Activated T-helper 1 cell treated with anti-CD3 and anti-CD28 coated beads, Interleukin-12 subunit alpha, Interleukin-12 subunit beta, Interleukin-2, Interleukin-4 antibody, amounts not matched to agents 30 ng/mL and 10 ng/mL and 1 ng/mL, durations not matched to agents 14 hours and 24 hours and 36 hours (primary cell): ENCODE measurements around the gene CFD. TPM values are rescaled to one million over a fixed set of nuclear protein-coding genes. Genes with fewer than 3 reads are reported as not detected.

ENCODE experiments used
- DNase-seq: peaks from one replicate; pipeline ENCODE4 v3.0.0; 2021; ENCODE audit warnings: low spot score
- H3K27ac Mint-ChIP-seq: one replicate; pipeline ENCODE4 v1.8.0; 2021; ENCODE audit warnings: mild to moderate bottlenecking, mixed read lengths
- H3K27me3 Mint-ChIP-seq: one replicate; pipeline ENCODE4 v1.8.0; 2022; ENCODE audit warnings: mild to moderate bottlenecking, moderate library complexity, mixed read lengths; ENCODE audit not compliant: insufficient read depth
- H3K36me3 Mint-ChIP-seq: one replicate; pipeline ENCODE4 v1.8.0; 2021; ENCODE audit warnings: low read depth, mixed read lengths
- H3K4me1 Mint-ChIP-seq: one replicate; pipeline ENCODE4 v1.8.0; 2021; ENCODE audit warnings: low read depth, mixed read lengths
- H3K4me3 Mint-ChIP-seq: one replicate; pipeline ENCODE4 v1.8.0; 2021; ENCODE audit warnings: mild to moderate bottlenecking, moderate library complexity, mixed read lengths
- H3K9me3 Mint-ChIP-seq: one replicate; pipeline ENCODE4 v1.8.0; 2021; ENCODE audit warnings: mixed read lengths
- intact Hi-C: fragments of 100-400 bp; cut with micrococcal nuclease; formaldehyde crosslinking; loops from one replicate; pipeline ENCODE4 v1.15.1; 2024
- total RNA-seq: library from RNA; stranded (reverse); gene quantifications from 2 replicates; pipeline ENCODE4 v1.2.3, GENCODE V29; 2022

The CFD gene
- total RNA-seq, result 0.91 and 1.2 TPM in 2 replicates

DNA sequence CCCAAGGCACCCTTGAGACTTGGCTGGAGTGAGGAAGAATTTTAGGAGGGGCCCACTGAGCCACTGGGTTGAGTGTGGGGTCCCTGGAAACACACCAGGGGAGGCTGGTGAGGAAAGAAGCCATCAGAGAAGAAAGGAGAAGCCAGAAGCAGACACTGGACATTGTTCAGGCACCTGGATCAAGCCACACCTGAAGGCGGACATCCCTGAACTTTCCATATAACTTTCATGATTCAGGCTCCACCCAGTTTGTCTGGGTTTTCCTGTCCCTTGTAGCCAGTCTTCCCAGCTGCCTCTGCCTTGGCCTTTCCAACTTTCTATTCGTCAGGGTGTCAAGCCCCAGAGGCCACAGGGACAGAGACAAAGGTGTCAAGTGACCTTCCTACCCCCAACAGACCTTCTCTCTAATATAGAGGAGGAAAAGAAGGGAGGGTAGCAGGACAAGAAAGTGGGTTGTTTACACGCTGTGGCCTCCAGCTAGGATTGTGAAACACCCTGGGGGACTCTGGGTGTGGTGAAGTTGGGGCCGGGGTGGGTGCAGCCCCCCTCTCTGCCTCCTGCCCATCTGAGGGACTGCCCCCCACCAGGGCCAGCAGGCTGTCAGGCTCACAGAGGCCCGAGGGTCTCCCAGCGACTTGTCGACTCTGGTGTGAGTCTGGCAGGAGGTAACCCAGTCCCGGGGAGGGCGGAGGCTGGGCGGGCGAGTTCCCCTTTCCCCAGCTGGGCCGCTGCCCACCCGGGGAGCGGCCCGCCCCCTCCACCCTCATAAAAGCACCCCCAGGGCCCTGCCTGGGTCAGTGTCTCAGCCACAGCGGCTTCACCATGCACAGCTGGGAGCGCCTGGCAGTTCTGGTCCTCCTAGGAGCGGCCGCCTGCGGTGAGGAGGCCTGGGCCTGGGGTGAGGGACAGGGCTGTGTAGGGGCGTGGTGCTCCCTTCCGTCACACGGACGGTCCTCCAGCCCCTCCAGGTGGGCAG is at the start of gene CFD:
CFD (plus strand) TSS at position 797 of the 976 bp plus-strand sequence; CDS start at position 823, 26 bp downstream.
- H3K4me3 Mint-ChIP-seq, result no peak within 1 kb of the TSS
- peaks cover 7% of the 10 kb centered on the region for H3K4me1 Mint-ChIP-seq
- H3K27ac Mint-ChIP-seq, result no peak within 1 kb of the TSS
- H3K27me3 Mint-ChIP-seq, result peaks cover 13% of the 10 kb centered on the region
- H3K36me3 Mint-ChIP-seq, result no peaks in the 10 kb centered on the region
- intact Hi-C loops, result no loop called here
- no peaks in the 10 kb centered on the region for H3K9me3 Mint-ChIP-seq
- DNase-seq, result no peak

DNA sequence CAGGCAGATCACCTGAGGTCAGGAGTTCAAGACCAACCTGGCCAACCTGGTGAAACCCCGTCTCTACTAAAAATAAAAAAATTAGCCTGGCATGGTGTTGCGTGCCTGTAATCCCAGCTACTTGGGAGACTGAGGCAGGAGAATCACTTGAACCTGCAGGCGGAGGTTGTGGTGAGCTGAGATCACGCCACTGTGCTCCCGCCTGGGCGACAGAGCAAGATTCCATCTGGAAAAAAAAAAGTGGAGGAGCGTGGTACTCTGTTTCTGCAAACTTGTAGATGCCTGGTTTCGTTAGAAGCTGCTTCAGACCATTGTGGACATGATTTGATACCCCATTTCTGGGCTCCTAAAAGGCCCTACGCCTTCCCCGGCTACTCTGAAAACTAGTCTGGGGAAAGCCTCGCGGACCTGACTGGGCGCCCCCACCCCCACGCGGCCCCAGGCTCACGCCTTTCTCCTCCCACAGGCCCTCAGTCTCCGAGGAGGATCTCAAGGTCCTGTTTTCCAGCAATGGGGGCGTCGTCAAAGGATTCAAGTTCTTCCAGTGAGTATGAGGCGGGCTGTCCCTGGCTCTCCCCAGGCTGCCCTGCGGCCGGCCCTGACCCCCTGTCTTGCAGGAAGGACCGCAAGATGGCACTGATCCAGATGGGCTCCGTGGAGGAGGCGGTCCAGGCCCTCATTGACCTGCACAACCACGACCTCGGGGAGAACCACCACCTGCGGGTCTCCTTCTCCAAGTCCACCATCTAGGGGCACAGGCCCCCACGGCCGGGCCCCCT is 49.2 kb upstream of the CFD start:
- Mint-ChIP-seq H3K27me3 (no peaks in the 10 kb centered on the region), H3K4me3 (no peak overlapping the region), H3K36me3 (peaks cover 34% of the 10 kb centered on the region), H3K9me3 (no peaks in the 10 kb centered on the region), H3K27ac (no peak overlapping the region), H3K4me1 (peaks cover 8% of the 10 kb centered on the region)
- no peak for DNase-seq
- intact Hi-C loops, result no loop called here

DNA sequence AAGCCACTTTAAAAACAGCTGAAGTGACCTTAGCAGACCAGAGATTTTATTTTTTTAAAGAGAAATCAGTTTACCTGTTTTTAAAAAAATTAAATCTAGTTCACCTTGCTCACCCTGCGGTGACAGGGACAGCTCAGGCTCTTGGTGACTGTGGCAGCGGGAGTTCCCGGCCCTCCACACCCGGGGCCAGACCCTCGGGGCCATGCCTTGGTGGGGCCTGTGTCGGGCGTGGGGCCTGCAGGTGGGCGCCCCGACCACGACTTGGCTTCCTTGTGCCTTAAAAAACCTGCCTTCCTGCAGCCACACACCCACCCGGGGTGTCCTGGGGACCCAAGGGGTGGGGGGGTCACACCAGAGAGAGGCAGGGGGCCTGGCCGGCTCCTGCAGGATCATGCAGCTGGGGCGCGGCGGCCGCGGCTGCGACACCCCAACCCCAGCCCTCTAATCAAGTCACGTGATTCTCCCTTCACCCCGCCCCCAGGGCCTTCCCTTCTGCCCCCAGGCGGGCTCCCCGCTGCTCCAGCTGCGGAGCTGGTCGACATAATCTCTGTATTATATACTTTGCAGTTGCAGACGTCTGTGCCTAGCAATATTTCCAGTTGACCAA is 48.5 kb upstream of the CFD start:
- no peaks in the 10 kb centered on the region for H3K27me3 Mint-ChIP-seq
- H3K27ac Mint-ChIP-seq, result no peak overlapping the region
- peaks cover 8% of the 10 kb centered on the region for H3K4me1 Mint-ChIP-seq
- H3K4me3 Mint-ChIP-seq, result no peak overlapping the region
- H3K9me3 Mint-ChIP-seq, result no peaks in the 10 kb centered on the region
- peaks cover 34% of the 10 kb centered on the region for H3K36me3 Mint-ChIP-seq
- no peak for DNase-seq
- intact Hi-C loops, result no loop called here

DNA sequence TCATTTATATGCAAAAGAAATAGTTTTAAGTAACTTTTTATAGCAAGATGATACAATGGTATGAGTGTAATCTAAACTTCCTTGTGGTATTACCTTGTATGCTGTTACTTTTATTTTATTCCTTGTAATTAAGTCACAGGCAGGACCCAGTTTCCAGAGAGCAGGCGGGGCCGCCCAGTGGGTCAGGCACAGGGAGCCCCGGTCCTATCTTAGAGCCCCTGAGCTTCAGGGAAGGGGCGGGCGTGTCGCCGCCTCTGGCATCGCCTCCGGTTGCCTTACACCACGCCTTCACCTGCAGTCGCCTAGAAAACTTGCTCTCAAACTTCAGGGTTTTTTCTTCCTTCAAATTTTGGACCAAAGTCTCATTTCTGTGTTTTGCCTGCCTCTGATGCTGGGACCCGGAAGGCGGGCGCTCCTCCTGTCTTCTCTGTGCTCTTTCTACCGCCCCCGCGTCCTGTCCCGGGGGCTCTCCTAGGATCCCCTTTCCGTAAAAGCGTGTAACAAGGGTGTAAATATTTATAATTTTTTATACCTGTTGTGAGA is 47.9 kb upstream of the CFD start:
- Mint-ChIP-seq H3K27me3 (no peaks in the 10 kb centered on the region), H3K9me3 (peaks cover 3% of the 10 kb centered on the region), H3K4me3 (no peak overlapping the region), H3K27ac (no peak overlapping the region), H3K4me1 (peaks cover 8% of the 10 kb centered on the region), H3K36me3 (peaks cover 38% of the 10 kb centered on the region)
- DNase-seq, result no peak
- intact Hi-C loops, result no loop called here

DNA sequence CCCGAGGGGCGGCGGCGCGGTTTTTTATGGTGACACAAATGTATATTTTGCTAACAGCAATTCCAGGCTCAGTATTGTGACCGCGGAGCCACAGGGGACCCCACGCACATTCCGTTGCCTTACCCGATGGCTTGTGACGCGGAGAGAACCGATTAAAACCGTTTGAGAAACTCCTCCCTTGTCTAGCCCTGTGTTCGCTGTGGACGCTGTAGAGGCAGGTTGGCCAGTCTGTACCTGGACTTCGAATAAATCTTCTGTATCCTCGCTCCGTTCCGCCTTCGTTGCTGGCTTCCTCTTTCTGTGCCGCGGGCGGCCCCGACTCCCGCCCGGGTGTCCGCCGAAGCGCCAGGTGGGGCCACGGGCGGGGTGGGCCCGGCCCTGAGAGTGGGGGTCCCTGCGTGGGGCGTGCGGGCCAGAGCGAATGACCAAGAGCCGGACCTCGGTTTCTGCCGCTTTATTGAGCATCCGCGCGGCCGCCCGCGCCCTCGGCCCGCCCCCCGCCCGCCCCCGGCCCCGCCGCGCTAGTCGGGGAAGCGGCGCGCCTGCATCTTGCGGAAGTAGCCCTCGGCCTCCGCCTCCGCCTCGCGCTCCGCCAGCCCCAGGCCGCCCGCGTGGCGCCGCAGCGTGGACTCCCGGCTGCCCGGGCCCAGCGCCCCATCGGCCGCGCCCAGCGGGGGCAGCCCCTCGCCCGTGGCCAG is 47.3 kb upstream of the CFD start:
- Mint-ChIP-seq H3K27me3 (no peaks in the 10 kb centered on the region), H3K36me3 (peaks cover 38% of the 10 kb centered on the region), H3K4me3 (no peak overlapping the region), H3K9me3 (peaks cover 4% of the 10 kb centered on the region), H3K27ac (no peak overlapping the region), H3K4me1 (peaks cover 7% of the 10 kb centered on the region)
- no peak for DNase-seq
- intact Hi-C loops, result no loop called here

DNA sequence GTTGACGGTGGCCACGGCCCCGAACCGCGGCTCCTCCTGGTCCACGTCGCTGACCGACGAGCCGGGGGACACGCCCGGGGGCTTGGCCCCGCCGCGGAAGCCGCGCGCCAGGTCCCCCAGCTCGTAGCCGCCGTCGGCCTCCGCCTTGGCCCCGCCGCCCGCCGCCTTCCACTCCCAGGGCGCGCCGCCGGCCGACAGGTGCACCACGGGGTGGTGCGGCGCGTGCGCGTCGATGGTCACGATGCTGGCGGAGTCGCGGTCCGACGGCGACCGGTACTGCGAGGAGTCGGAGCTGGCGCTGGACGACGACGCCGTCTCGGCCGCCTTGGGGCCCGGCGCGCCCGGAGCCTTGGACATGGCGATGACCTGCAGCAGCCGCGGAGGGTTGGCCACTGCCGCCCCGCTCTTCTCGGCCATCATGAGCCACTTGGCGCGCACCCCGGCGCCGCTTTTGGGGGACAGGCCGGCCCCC is 46.7 kb upstream of the CFD start:
- intact Hi-C loops, result no loop called here
- Mint-ChIP-seq H3K27me3 (no peaks in the 10 kb centered on the region), H3K4me3 (no peak overlapping the region), H3K4me1 (peaks cover under 1% of the 10 kb centered on the region), H3K36me3 (peaks cover 32% of the 10 kb centered on the region), H3K9me3 (peaks cover 4% of the 10 kb centered on the region), H3K27ac (no peak overlapping the region)
- no peak for DNase-seq

DNA sequence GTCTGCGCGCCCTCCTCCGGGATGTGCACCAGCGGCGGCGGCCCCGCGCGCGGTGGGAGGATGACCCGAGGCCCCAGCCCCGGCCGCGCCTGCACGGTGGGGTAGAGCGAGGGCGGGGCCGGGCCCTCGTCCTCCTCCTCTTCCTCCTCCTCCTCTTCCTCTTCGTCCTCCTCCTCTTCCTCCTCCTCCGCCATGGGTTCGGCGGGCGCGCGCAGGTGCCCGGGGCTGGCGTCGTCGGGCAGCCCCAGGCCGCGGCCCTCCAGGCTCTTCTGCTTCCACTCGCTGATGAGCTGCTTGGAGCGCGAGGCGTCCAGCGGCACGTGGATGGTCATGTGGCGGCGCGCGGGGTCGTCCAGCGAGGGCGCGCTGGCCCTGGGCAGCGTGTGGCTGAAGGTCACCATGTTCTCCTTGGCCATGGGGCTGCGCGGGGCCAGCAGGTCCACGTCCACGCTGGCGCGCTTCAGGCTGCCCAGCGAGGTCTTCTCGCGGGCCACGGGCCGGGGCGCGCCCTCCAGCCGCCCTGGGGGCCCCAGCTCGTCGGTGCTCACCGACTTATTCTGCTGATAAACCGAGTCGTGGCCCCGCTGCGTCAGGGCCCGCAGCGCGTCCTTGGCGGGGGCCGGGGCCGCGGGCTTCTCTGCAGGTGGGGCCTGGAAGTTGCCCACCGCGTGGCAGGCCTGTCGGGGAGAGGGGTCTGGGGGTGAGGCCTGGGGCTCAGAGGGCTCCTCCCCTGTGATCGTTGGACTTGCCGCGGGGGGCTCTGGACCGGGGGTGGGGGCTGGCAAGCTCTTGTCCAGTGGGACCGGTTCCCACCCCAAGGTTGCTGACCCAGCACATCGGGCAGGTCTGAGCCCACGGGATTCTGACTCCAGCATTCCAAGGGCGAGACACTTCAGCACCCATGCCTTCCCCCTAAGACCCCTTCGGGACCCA is 46.0 kb upstream of the CFD start:
- no peaks in the 10 kb centered on the region for H3K4me1 Mint-ChIP-seq
- H3K27me3 Mint-ChIP-seq, result no peaks in the 10 kb centered on the region
- intact Hi-C loops, result no loop called here
- no peak overlapping the region for H3K27ac Mint-ChIP-seq
- no peak for DNase-seq
- H3K36me3 Mint-ChIP-seq, result peaks cover 29% of the 10 kb centered on the region
- H3K4me3 Mint-ChIP-seq, result no peak overlapping the region
- H3K9me3 Mint-ChIP-seq, result peaks cover 4% of the 10 kb centered on the region

DNA sequence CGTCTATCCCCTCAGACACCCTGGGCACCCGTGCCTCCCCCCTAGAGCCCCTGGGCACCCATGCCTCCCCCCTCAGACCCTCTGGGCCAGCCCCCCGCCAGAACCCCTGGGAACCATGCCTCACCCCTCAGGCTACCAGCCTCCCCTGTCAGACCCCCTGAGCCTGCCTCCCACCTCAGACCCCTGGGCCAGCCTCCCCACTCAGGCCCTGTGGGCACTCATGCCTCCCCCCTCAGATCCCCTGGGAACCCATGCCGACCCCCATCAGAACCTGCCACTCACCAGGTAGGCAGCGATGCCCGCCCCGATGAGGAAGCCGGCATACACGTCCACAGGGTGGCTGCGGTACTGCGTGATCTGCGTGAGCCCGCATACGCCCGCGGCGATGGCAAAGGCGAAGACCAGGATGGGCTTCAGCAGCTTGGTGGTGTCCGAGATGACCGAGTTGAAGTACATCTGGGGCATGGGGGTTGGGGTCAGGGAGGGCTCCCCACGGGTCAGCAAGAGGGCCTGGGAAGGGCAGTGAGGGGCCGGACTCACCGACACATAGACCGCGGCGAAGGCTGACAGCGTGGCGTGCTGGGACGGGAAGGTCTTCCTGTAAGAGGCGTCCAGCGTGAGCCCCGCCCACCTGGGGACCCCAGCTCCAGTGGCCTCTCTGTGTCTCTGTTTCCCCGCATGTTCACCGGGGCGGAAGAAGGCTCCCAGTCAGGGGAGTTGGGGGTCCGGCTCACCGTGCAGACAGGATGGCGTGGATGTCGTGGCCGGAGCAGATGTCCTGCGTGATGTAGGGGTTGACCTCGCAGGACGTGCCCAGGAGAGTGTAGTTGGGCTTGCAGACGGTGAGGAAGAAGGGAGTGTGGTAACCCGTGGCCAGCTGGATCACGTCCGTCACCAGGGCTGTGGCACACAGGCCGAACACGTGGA is 45.0 kb upstream of the CFD start:
- Mint-ChIP-seq H3K4me3 (no peak overlapping the region), H3K9me3 (peaks cover 4% of the 10 kb centered on the region), H3K36me3 (peaks cover 27% of the 10 kb centered on the region), H3K27me3 (no peaks in the 10 kb centered on the region), H3K27ac (no peak overlapping the region), H3K4me1 (no peaks in the 10 kb centered on the region)
- intact Hi-C loops, result no loop called here
- DNase-seq, result no peak

DNA sequence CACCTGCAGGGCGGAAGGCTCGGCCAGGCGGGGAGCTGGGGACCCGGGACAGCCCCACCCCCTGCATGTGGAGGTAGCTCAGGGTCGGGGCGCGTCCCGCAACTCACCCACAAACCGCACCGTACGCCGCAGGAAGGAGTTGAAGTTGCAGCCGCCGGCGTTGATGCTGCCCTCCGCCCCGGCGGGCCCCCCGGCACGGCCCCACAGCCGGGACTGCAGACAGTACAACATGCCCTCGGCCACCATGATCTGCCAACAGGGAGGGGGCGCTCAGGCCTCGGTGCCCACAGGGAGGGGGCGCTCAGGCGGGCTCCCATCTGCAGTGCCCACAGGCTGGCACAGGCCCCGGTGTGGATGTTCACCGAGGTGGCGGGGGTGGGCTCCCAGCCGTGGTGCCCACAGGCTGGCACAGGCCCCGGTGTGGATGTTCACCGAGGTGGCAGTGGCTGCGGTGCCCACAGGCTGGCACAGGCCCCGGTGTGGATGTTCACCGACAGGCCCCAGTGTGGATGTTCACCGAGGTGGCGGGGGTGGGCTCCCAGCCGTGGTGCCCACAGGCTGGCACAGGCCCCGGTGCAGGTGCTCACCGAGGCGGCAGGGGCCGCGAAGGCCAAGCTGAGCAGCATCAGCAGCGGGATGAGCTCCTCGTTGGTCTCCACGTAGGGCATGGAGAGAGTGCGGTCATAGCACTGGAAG is 44.2 kb upstream of the CFD start:
- Mint-ChIP-seq H3K36me3 (peaks cover 23% of the 10 kb centered on the region), H3K27ac (no peak overlapping the region), H3K27me3 (no peaks in the 10 kb centered on the region), H3K4me1 (no peaks in the 10 kb centered on the region), H3K4me3 (no peak overlapping the region), H3K9me3 (peaks cover 4% of the 10 kb centered on the region)
- intact Hi-C loops, result no loop called here
- no peak for DNase-seq

DNA sequence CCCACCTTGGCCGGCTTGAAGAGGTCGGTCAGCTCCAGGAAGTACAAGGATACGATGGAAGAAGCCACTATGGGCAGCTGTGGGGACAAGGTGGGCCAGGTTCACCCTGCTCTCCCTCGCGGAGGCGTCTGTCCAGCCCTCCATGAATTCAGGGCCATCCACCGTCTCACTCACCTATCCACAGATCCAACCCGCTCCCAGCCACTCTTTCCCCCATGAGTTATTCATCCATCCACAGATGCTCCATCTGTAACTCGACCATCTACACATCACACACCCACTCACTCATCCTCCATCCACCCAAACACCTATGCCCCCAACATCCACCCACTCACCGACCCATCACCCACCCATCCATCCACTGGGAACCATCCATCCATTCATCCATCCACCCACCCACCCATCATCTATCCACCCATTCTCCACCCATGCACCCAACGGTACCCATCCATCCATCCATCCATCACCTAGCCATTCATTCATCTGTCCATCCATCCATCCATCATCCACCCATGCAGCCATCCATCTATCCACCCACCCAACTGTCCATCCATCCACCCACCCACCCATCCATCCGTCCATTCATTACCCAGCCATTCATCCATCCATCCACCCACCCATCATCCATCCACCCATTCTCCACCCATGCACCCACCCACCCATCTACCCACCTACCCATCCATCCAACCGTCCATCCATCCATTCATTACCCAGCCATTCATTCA is 43.5 kb upstream of the CFD start:
- Mint-ChIP-seq H3K4me3 (no peak overlapping the region), H3K27me3 (peaks cover 5% of the 10 kb centered on the region), H3K9me3 (peaks cover 4% of the 10 kb centered on the region), H3K4me1 (no peaks in the 10 kb centered on the region), H3K36me3 (peaks cover 20% of the 10 kb centered on the region), H3K27ac (no peak overlapping the region)
- intact Hi-C loops, result no loop called here
- DNase-seq, result no peak
